Heart left ventricle (tissue), 13 donors: ENCODE results near the gene EIF2AK2.

ENCODE experiments used
- POLR2A ChIP-seq, 2 donors: fragments of 450-650 bp; IDR thresholded peaks; one replicate each; pipeline ENCODE4 v1.6.1; 2017; ENCODE audit warnings: antibody characterized with exemption in 2 of 2, mild to moderate bottlenecking in 2 of 2, moderate library complexity in 2 of 2
- TF ChIP-seq, protein P1 (sequence below), 12 donors: fragments of 200-600 bp; sonication (generic) in 4 of 12; IDR thresholded peaks; one replicate each; pipeline versions ENCODE4 v1.5.0 to v1.8.0; 2018 to 2022; ENCODE audit warnings: antibody characterized with exemption in 12 of 12, mild to moderate bottlenecking in 5 of 12
- donor health status: ischemic (EF 13 %, LVEDD 7.1; RV severe dilation, severe dysfunction).
- donor health status: DM: no; HTN: yes; CAD: no.
- donor health status: DM: no; HTN: no; CAD: no.
- donor health status: ischemic (EF 25% LVEDD 6.9; RV normal size, moderate dysfunction).
- donor health status: ischemic (EF 25% LVEDD 5.7; RV mildly dilated, moderate dysfunction).
- donor health status: ischemic (EF 35%, LVEDD 5.7; RV mildly dilated, moderate dysfunction).
- donor health status: nonischemic (EF 11% LVEDD 7.7; RV severe dilation, severe dysfunction).
- donor health status: DM: yes; HTN: yes; CAD: no.
- donor health status: PGD.
- donor health status: ischemic (EF 29% LVEDD 5.4; RV normal size, mild dysfunction).
- donor health status: nonischemic (EF 23%, LVEDD 6.1; RV moderate dilation, normal function).

- TF ChIP-seq POLR2A (IDR thresholded peaks at IDR 0.05) = no peak
- TF ChIP-seq, protein P1, sequence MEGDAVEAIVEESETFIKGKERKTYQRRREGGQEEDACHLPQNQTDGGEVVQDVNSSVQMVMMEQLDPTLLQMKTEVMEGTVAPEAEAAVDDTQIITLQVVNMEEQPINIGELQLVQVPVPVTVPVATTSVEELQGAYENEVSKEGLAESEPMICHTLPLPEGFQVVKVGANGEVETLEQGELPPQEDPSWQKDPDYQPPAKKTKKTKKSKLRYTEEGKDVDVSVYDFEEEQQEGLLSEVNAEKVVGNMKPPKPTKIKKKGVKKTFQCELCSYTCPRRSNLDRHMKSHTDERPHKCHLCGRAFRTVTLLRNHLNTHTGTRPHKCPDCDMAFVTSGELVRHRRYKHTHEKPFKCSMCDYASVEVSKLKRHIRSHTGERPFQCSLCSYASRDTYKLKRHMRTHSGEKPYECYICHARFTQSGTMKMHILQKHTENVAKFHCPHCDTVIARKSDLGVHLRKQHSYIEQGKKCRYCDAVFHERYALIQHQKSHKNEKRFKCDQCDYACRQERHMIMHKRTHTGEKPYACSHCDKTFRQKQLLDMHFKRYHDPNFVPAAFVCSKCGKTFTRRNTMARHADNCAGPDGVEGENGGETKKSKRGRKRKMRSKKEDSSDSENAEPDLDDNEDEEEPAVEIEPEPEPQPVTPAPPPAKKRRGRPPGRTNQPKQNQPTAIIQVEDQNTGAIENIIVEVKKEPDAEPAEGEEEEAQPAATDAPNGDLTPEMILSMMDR (IDR thresholded peaks at IDR 0.05) = no peak
Observed at GRCh38 chr2:37180006-37180639, 23.3 kb upstream of the EIF2AK2 start.
